ACC112 (cell line): ENCODE measurements around the gene ECT2L.

Source experiments
- H2AFZ ChIP-seq: fragments of 200-600 bp; sonication (generic); one replicate; pipeline ENCODE4 v1.6.0; 2017; ENCODE audit warnings: antibody characterized with exemption, low read length; ENCODE audit not compliant: unreplicated experiment
- H3K27ac ChIP-seq: fragments of 200-600 bp; sonication (generic); 2 replicates; pipeline ENCODE4 v1.5.1; 2014; ENCODE audit warnings: low read depth, mild to moderate bottlenecking, antibody characterized with exemption, low read length, moderate library complexity
- H3K27me3 ChIP-seq: fragments of 200-600 bp; sonication (generic); 2 replicates; pipeline ENCODE4 v1.6.1; 2014; ENCODE audit warnings: mild to moderate bottlenecking, antibody characterized with exemption, low read length, moderate library complexity, mixed read lengths; ENCODE audit not compliant: insufficient read depth
- H3K36me3 ChIP-seq: fragments of 200-600 bp; sonication (generic); 2 replicates; pipeline ENCODE4 v1.6.1; 2016; ENCODE audit warnings: mild to moderate bottlenecking, antibody characterized with exemption, low read length, moderate library complexity, mixed read lengths; ENCODE audit not compliant: insufficient read depth
- H3K4me1 ChIP-seq: fragments of 200-600 bp; sonication (generic); one replicate; pipeline ENCODE4 v1.6.1; 2016; ENCODE audit warnings: low read length, mixed read lengths; ENCODE audit not compliant: insufficient read depth, unreplicated experiment, control insufficient read depth
- H3K4me3 ChIP-seq: fragments of 200-600 bp; sonication (generic); 2 replicates; pipeline ENCODE4 v1.5.1; 2014; ENCODE audit warnings: mild to moderate bottlenecking, low read depth, low read length
- H3K79me2 ChIP-seq: fragments of 200-600 bp; sonication (generic); one replicate; pipeline ENCODE4 v1.6.0; 2016; ENCODE audit warnings: low read length; ENCODE audit not compliant: control insufficient read depth, unreplicated experiment, insufficient read depth

ECT2L gene

GRCh38 chr6:138824482-138825144 is 28.7 kb downstream of the ECT2L start:
- no peaks in the 10 kb centered on the region for H3K79me2 ChIP-seq
- H3K36me3 ChIP-seq, result no peaks in the 10 kb centered on the region
- H2AFZ ChIP-seq, result no peak overlapping the region
- H3K4me1 ChIP-seq, result no peaks in the 10 kb centered on the region
- H3K27me3 ChIP-seq, result no peaks in the 10 kb centered on the region
- H3K4me3 ChIP-seq, result no peak overlapping the region
- H3K27ac ChIP-seq, result no peak overlapping the region

- Histone ChIP-seq H3K4me3 (no peak overlapping the region), H3K4me1 (no peaks in the 10 kb centered on the region), H3K79me2 (no peaks in the 10 kb centered on the region), H3K27me3 (no peaks in the 10 kb centered on the region), H3K27ac (no peak overlapping the region), H2AFZ (no peak overlapping the region), H3K36me3 (no peaks in the 10 kb centered on the region)
Observed at GRCh38 chr6:138830248-138830647, 34.4 kb downstream of the ECT2L start.

DNA sequence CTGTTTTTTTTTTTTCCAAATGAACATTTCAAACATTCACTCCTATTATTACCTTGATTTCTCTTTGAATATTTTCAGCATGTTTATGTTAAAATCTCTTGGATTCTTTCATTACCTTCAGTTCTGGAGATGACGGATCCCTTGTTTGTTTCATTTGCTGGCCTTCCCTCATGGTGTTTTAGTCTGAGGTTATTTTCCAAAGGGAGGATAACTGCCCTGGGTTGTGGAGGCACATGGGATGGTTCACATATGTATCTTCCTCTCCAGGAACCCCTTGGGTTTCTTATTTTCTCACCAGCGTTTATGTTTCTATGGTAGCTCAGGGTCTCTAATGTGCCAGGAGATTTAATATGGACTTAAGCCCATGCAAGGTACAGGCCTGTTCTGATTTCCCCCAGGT is 36.3 kb downstream of the ECT2L start:
- Histone ChIP-seq H3K36me3 (no peaks in the 10 kb centered on the region), H3K27me3 (no peaks in the 10 kb centered on the region), H3K27ac (no peak overlapping the region), H3K4me1 (no peaks in the 10 kb centered on the region), H3K79me2 (no peaks in the 10 kb centered on the region), H3K4me3 (no peak overlapping the region), H2AFZ (no peak overlapping the region)

- no peaks in the 10 kb centered on the region for H3K79me2 ChIP-seq
- no peak overlapping the region for H2AFZ ChIP-seq
- H3K27me3 ChIP-seq, result no peaks in the 10 kb centered on the region
- no peak overlapping the region for H3K4me3 ChIP-seq
- no peak overlapping the region for H3K27ac ChIP-seq
- H3K36me3 ChIP-seq, result no peaks in the 10 kb centered on the region
- H3K4me1 ChIP-seq, result no peaks in the 10 kb centered on the region
Observed at GRCh38 chr6:138833816-138834539, 38.1 kb downstream of the ECT2L start.

DNA sequence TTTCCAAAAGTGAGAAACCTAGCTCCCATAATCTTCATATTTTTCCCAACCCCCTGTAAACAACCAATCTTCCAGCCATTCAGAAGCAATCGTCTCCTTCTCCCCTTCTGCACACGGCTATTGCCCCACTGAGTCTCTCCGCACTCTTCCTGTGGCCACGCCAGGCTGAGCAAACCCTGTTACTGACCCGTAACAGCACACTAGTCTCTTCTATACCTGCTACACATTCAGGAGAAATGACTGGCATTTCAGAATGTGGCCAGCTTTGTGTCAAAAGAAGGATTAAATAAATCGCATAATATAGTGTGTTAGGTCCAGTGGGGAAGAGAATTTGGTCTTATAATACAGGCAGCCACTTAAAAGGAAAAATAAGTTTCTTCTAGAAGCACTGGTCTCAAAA is 41.4 kb downstream of the ECT2L start:
- Histone ChIP-seq H3K27me3 (no peaks in the 10 kb centered on the region), H3K36me3 (no peaks in the 10 kb centered on the region), H3K27ac (no peak overlapping the region), H2AFZ (no peak overlapping the region), H3K4me3 (no peak overlapping the region), H3K79me2 (no peaks in the 10 kb centered on the region), H3K4me1 (no peaks in the 10 kb centered on the region)

- Histone ChIP-seq H3K27me3 (no peaks in the 10 kb centered on the region), H3K36me3 (no peaks in the 10 kb centered on the region), H3K4me1 (no peaks in the 10 kb centered on the region), H3K27ac (no peak overlapping the region), H3K4me3 (no peak overlapping the region), H3K79me2 (no peaks in the 10 kb centered on the region), H2AFZ (peak overlapping the region; percentile 82)
Observed at GRCh38 chr6:138844192-138844591, 48.3 kb downstream of the ECT2L start.

GRCh38 chr6:138847884-138848283 is 52.0 kb downstream of the ECT2L start:
- H3K27me3 ChIP-seq, result peaks cover 5% of the 10 kb centered on the region; the same call in 1 of the 2 replicates
- no peaks in the 10 kb centered on the region for H3K4me1 ChIP-seq
- H3K36me3 ChIP-seq, result no peaks in the 10 kb centered on the region
- no peak overlapping the region for H3K27ac ChIP-seq
- no peak overlapping the region for H3K4me3 ChIP-seq
- H3K79me2 ChIP-seq, result no peaks in the 10 kb centered on the region
- no peak overlapping the region for H2AFZ ChIP-seq

GRCh38 chr6:138848461-138848860 is 52.6 kb downstream of the ECT2L start:
- H3K4me3 ChIP-seq, result no peak overlapping the region
- peaks cover 6% of the 10 kb centered on the region; the same call in 1 of the 2 replicates for H3K27me3 ChIP-seq
- no peaks in the 10 kb centered on the region for H3K36me3 ChIP-seq
- H3K4me1 ChIP-seq, result no peaks in the 10 kb centered on the region
- no peak overlapping the region for H2AFZ ChIP-seq
- H3K27ac ChIP-seq, result no peak overlapping the region
- no peaks in the 10 kb centered on the region for H3K79me2 ChIP-seq

GRCh38 chr6:138849791-138850190 is 53.9 kb downstream of the ECT2L start:
- peaks cover 9% of the 10 kb centered on the region; the same call in 1 of the 2 replicates for H3K27me3 ChIP-seq
- H3K36me3 ChIP-seq, result no peaks in the 10 kb centered on the region
- H3K79me2 ChIP-seq, result no peaks in the 10 kb centered on the region
- H3K27ac ChIP-seq, result no peak overlapping the region
- no peak overlapping the region for H2AFZ ChIP-seq
- no peak overlapping the region for H3K4me3 ChIP-seq
- H3K4me1 ChIP-seq, result no peaks in the 10 kb centered on the region

DNA sequence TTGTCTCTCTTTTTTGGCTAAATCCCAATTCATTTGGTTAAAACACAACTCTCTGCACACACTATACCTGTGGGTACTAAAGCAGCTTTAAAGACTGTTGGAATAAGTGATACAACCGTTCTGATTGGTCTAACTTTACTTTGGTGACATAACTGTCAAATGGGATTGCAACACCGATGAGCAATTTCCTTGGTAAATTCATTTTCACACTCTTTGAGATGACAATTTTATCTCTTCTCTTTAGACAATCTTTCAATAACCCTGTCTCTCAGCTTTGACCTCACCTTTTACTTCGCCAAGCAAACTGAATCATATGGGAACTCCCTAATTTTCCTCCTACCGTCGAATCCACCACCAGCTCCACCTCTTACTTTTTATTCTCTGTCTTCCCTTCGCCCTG is 60.8 kb downstream of the ECT2L start:
- no peaks in the 10 kb centered on the region for H3K4me1 ChIP-seq
- no peaks in the 10 kb centered on the region for H3K79me2 ChIP-seq
- no peak overlapping the region for H2AFZ ChIP-seq
- no peak overlapping the region for H3K27ac ChIP-seq
- H3K36me3 ChIP-seq, result no peaks in the 10 kb centered on the region
- H3K27me3 ChIP-seq, result peaks cover 12% of the 10 kb centered on the region; the same call in 1 of the 2 replicates
- no peak overlapping the region for H3K4me3 ChIP-seq

GRCh38 chr6:138857775-138858174 is 61.9 kb downstream of the ECT2L start:
- Histone ChIP-seq H3K79me2 (no peaks in the 10 kb centered on the region), H3K27me3 (peaks cover 7% of the 10 kb centered on the region; the same call in 1 of the 2 replicates), H3K27ac (no peak overlapping the region), H2AFZ (no peak overlapping the region), H3K36me3 (no peaks in the 10 kb centered on the region), H3K4me3 (no peak overlapping the region), H3K4me1 (no peaks in the 10 kb centered on the region)
